ENCODE data around the gene EPC1. TPM values are rescaled to one million over a fixed set of nuclear protein-coding genes. Genes with fewer than 3 reads are reported as not detected.

Gene EPC1
- total RNA-seq, 2 donors from 2014 or later = 178 to 189 TPM

DNA sequence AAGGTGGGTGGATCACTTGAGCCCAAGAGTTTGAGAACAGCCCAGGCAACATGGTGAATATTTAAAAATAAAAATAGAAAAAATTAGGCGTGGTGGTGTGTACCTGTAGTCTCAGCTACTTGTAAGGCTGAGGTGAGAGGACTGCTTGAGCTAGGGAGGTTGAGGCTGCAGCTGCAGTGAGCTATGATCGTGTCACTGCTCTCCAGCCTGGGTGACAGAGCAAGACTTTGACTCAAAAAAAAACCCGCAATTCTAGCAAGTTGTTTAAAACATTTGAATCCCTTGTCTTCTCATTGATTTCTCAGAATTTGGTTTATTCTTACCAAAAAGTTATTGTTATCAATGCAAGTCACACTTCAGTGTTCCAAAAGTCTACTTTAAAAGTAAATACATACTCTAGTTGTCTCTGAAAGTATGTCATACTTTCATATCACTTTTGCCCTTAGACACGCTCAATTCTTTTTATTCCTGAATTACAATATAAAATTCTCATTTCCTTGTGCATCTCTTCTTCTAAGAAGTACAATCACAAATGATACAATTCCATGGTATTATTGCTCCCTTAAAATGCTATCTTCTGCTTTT is 6.3 kb downstream of the EPC1 start:
- Mint-ChIP-seq H3K4me3 (peak overlapping the region; percentile 7), H3K27ac (peak overlapping the region; percentile 90), H3K27me3 (no peaks in the 10 kb centered on the region), H3K4me1 (peaks cover 60% of the 10 kb centered on the region), H3K36me3 (ENCODE audit: low read depth) (peaks cover 3% of the 10 kb centered on the region)
- ATAC-seq = peak; percentile 31
- no peaks in the 10 kb centered on the region for H3K9me3 ChIP-seq (ENCODE audit: control insufficient read depth, low read length, poor library complexity, severe bottlenecking)
- DNase-seq = no peak

DNA sequence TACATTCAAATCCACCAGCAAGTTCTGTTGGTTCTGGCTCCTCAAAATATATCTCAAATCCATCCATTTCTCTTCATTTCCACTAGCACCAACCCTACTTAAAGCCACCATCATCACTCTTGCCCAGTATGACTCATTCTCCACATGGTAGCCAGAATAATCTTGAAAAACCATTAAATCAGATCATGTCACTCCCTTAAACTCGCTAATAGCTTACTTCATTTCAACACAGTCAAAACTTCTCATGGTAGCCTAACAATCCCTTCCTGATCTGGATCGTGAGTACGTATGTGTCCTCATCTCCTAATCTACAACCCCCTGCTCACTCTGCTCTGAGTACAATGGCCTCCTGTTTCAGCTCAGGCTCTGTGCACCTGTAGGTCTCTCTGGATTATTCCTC is 8.7 kb downstream of the EPC1 start:
- no peak for DNase-seq
- H3K36me3 Mint-ChIP-seq (ENCODE audit: low read depth) = peaks cover 3% of the 10 kb centered on the region
- ATAC-seq = no peak
- no peaks in the 10 kb centered on the region for H3K9me3 ChIP-seq (ENCODE audit: control insufficient read depth, low read length, poor library complexity, severe bottlenecking)
- peak overlapping the region; percentile 95 for H3K27ac Mint-ChIP-seq
- H3K27me3 Mint-ChIP-seq = no peaks in the 10 kb centered on the region
- peaks cover 75% of the 10 kb centered on the region for H3K4me1 Mint-ChIP-seq
- H3K4me3 Mint-ChIP-seq = peak overlapping the region; percentile 49

DNA sequence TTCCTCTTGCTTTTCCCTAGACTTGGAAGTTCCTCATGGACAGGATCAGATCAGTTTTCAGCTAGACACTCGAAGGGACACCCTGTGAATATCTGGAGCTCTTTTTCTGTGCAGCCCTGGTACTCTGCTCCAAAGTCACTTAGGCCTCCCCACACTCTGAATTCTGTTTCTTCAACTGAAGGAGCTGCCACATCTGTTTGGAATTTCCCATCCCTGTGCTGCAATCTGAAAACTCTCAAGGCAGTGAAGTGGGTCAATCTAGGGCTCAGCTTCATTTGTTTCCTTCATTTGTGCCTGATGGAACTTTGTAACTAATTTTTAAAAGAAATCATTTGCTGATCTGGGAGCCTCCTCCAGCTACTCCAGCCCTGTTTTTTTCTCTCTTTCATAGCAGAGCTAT is 9.6 kb downstream of the EPC1 start:
- Mint-ChIP-seq H3K27me3 (no peaks in the 10 kb centered on the region), H3K4me3 (peak overlapping the region; percentile 49), H3K4me1 (peaks cover 79% of the 10 kb centered on the region), H3K36me3 (ENCODE audit: low read depth) (peaks cover 5% of the 10 kb centered on the region), H3K27ac (peak overlapping the region; percentile 95)
- H3K9me3 ChIP-seq (ENCODE audit: control insufficient read depth, low read length, poor library complexity, severe bottlenecking) = no peaks in the 10 kb centered on the region
- ATAC-seq (no peak), DNase-seq (no peak)

DNA sequence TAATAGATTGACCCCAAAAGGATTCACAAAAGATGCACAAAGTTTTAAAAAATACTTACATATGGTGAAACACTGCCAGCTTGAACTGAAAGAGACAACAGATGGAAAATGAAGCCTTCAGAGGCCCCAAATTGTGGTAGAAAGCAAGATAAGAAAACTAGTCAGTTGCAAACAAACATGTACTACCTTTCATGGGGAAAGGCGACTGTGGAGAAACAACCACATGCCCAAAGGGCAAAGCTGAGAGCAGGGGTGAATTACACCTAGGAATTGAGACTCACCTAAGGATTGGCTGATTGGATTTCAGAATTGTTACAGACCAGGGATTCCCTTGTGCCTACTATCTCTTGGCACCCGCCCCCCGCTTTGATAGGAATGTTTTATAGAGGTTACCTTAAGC is 13.1 kb downstream of the EPC1 start:
- ATAC-seq = no peak
- no peak for DNase-seq
- peaks cover 5% of the 10 kb centered on the region for H3K36me3 Mint-ChIP-seq (ENCODE audit: low read depth)
- H3K27me3 Mint-ChIP-seq = no peaks in the 10 kb centered on the region
- H3K9me3 ChIP-seq (ENCODE audit: control insufficient read depth, low read length, poor library complexity, severe bottlenecking) = no peaks in the 10 kb centered on the region
- H3K4me3 Mint-ChIP-seq = peak overlapping the region; percentile 71
- peak overlapping the region; percentile 95 for H3K27ac Mint-ChIP-seq
- H3K4me1 Mint-ChIP-seq = peaks cover 87% of the 10 kb centered on the region

DNA sequence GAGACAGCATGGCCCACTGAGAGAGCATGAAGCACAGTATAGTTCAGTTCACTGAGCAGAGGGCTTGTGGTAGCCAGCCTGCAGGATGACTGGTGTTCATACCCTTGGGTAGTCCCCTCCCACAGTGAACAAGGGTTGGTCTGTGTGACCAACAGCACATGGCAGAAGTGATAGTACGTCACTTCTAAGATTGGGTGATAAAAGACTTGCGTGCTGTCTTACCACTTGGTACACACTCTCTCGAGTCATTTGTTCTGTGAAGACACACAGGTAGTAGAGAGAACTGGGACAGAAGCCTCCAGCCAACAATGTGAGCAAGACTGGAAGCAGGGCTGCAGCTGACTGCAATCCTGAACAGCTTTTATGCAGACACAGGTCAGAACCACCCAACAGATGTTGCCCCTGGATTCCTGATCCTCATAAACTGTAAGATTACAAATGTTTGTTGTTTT is 14.6 kb downstream of the EPC1 start:
- ATAC-seq (peak; percentile 93), DNase-seq (peak; percentile 30 to 63 (median 60))
- H3K4me1 Mint-ChIP-seq = peaks cover 86% of the 10 kb centered on the region
- H3K27ac Mint-ChIP-seq = peak overlapping the region; percentile 95
- H3K9me3 ChIP-seq (ENCODE audit: control insufficient read depth, low read length, poor library complexity, severe bottlenecking) = no peaks in the 10 kb centered on the region
- H3K36me3 Mint-ChIP-seq (ENCODE audit: low read depth) = peaks cover 8% of the 10 kb centered on the region
- peak overlapping the region; percentile 71 for H3K4me3 Mint-ChIP-seq
- no peaks in the 10 kb centered on the region for H3K27me3 Mint-ChIP-seq

DNA sequence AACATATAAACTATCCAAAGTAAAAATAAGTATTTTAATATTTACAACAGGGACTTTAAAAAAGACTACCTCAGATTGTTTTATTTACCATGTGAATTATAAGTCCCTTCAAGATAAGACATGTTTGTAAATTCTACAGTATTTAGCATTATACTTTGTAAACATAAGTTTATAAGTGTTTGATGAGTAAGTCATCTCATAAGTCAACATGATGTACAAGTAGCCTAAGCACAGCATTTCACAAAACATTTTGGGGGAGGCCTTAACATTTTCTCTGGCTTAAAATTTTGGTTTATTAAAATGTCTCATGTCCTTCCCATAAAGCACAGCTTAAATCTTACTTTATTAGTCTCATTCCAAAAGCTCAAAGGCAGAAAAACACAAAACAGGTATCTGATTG is 15.4 kb downstream of the EPC1 start:
- H3K9me3 ChIP-seq (ENCODE audit: control insufficient read depth, low read length, poor library complexity, severe bottlenecking) = no peaks in the 10 kb centered on the region
- Mint-ChIP-seq H3K4me3 (peak overlapping the region; percentile 71), H3K4me1 (peaks cover 90% of the 10 kb centered on the region), H3K27me3 (no peaks in the 10 kb centered on the region), H3K27ac (peak overlapping the region; percentile 95), H3K36me3 (ENCODE audit: low read depth) (peaks cover 8% of the 10 kb centered on the region)
- ATAC-seq (no peak), DNase-seq (no peak)

DNA sequence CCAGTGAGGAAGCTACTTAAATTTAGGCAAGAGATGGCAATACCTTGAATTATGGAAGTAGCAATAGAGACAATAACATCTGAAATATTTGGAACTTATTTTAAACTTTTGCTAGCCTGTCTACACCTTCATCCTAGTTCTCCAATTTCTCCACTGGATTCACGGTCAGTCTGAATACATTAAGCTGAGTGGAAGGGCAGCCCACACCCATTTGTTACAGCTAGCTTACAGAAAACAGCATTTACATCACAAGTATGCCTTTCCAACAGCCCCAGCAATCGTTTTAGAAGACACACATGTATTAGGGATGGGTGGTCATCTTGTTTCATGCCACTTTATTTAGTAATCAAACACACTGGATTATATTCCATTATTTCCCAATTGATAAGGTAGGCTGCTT is 16.7 kb downstream of the EPC1 start:
- Mint-ChIP-seq H3K36me3 (ENCODE audit: low read depth) (peaks cover 5% of the 10 kb centered on the region), H3K27me3 (no peaks in the 10 kb centered on the region), H3K27ac (peak overlapping the region; percentile 87), H3K4me1 (peaks cover 85% of the 10 kb centered on the region), H3K4me3 (peak overlapping the region; percentile 80)
- ATAC-seq (no peak), DNase-seq (no peak)
- H3K9me3 ChIP-seq (ENCODE audit: control insufficient read depth, low read length, poor library complexity, severe bottlenecking) = no peaks in the 10 kb centered on the region

DNA sequence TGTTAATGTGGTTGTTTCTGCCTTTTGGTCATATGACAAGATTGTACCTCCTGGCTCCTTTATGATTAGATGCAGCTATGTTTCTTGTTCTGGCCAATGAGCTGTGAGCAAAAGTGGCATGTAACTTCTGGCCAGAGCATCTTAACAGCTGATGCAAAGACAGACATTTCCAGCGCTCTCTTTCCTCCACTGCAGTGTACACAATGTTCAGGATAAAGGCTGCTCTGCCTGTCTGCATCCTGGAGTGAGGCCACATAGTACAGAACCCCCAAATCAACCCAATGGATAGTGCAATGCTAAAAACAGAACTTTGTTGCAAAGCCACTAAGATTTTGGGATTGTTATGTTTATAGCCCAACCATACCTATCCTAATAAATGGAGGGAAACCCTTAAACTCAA is 17.9 kb downstream of the EPC1 start:
- ATAC-seq = no peak
- peaks cover 5% of the 10 kb centered on the region for H3K36me3 Mint-ChIP-seq (ENCODE audit: low read depth)
- no peaks in the 10 kb centered on the region for H3K9me3 ChIP-seq (ENCODE audit: control insufficient read depth, low read length, poor library complexity, severe bottlenecking)
- peak overlapping the region; percentile 80 for H3K4me3 Mint-ChIP-seq
- peak overlapping the region; percentile 87 for H3K27ac Mint-ChIP-seq
- peaks cover 75% of the 10 kb centered on the region for H3K4me1 Mint-ChIP-seq
- no peaks in the 10 kb centered on the region for H3K27me3 Mint-ChIP-seq
- no peak for DNase-seq

DNA sequence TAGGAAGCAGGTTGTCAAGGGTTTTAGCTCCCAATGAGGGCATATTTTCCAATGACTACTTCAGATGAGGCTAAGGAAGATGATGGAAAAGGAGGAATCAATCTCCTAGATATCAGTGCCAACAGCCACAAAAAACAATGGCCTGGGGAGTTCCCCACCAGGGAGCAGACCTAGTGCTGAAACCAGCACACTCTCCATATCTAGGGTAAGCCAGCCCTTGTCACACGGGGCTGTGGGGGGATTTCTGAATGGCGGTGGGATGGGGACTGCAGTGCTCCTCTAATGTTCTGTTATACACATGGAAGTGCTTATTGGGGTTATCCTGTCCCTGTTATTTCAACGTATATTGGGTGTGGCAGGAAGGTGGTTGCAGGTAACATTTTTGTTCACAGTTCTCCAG is 18.5 kb downstream of the EPC1 start:
- H3K9me3 ChIP-seq (ENCODE audit: control insufficient read depth, low read length, poor library complexity, severe bottlenecking) = no peaks in the 10 kb centered on the region
- Mint-ChIP-seq H3K27ac (peak overlapping the region; percentile 87), H3K36me3 (ENCODE audit: low read depth) (peaks cover 5% of the 10 kb centered on the region), H3K27me3 (no peaks in the 10 kb centered on the region), H3K4me3 (peak overlapping the region; percentile 80), H3K4me1 (peaks cover 70% of the 10 kb centered on the region)
- peak in 1 of 3 donors; percentile 19 for DNase-seq
- peak; percentile 51 for ATAC-seq

DNA sequence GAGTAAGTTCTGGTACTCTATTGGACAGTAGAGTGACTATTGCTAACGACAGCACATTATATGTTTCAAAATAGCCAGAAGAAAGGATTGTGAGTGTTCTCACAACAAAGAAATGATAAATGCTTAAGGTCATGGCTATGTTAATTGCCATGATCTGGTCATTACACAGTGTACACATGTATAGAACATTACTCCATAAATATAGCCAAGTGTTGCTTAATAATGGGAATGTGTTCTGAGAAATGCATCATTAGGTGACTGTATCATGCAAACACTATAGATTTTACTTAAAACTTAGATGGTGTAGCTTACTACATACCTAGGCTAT is 19.6 kb downstream of the EPC1 start:
- H3K36me3 Mint-ChIP-seq (ENCODE audit: low read depth) = peaks cover 3% of the 10 kb centered on the region
- H3K9me3 ChIP-seq (ENCODE audit: control insufficient read depth, low read length, poor library complexity, severe bottlenecking) = no peaks in the 10 kb centered on the region
- H3K27ac Mint-ChIP-seq = peak overlapping the region; percentile 87
- no peak for ATAC-seq
- peak overlapping the region; percentile 88 for H3K4me3 Mint-ChIP-seq
- no peak for DNase-seq
- H3K4me1 Mint-ChIP-seq = peaks cover 61% of the 10 kb centered on the region
- no peaks in the 10 kb centered on the region for H3K27me3 Mint-ChIP-seq

DNA sequence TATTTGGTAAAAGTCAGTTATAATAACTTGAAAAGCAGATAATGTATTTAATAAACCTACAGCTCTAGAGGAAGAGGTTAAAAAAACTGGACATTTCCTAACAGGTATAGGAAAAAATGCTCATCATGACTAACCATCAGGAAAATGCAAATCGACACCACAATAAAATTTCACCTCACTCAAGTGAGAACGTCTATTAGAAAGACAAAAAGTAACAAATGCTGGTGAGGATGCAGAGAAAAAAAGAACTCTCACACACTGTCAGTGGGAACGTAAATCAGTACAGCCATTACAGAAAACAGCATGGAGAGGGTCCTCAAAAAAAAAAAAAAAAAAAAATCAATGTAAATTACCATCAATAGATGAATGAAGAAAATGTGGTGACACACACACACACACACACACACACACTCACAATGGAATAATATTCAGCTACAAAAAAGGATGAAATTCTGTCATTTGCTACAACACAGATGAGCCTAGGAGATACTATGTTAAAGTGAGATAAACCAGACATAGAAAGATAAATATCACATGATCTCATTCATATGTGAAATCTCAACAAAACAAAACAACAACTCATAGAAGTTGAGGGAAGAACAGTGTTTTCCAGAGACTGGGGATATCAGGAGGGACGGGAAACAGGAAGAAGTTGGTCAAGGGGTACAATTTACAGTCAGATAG is 20.1 kb downstream of the EPC1 start:
- H3K4me3 Mint-ChIP-seq = peak overlapping the region; percentile 88
- H3K4me1 Mint-ChIP-seq = peaks cover 58% of the 10 kb centered on the region
- H3K36me3 Mint-ChIP-seq (ENCODE audit: low read depth) = peaks cover 3% of the 10 kb centered on the region
- no peaks in the 10 kb centered on the region for H3K27me3 Mint-ChIP-seq
- ATAC-seq (no peak), DNase-seq (no peak)
- H3K9me3 ChIP-seq (ENCODE audit: control insufficient read depth, low read length, poor library complexity, severe bottlenecking) = no peaks in the 10 kb centered on the region
- H3K27ac Mint-ChIP-seq = peak overlapping the region; percentile 87

DNA sequence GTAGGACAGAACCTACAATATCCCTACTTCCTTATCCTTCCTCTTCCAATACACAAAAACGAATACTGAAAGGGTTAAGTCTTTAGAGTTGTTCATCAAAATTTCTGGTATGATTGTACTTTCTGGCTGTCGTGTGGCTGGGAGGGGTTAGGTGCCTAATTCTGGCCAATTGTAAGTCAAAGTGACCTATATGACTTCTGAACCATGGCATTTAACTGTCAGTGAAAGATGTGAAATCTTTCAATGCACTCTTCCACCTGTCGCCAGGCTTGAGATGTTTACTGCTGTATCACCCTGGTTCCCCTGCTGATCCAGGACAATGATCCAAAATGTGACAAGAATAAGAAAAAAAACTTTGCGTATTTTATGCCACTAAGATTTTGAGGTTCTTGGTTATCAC is 20.8 kb downstream of the EPC1 start:
- ATAC-seq (no peak), DNase-seq (no peak)
- H3K27ac Mint-ChIP-seq = peak overlapping the region; percentile 87
- H3K36me3 Mint-ChIP-seq (ENCODE audit: low read depth) = peaks cover 3% of the 10 kb centered on the region
- no peaks in the 10 kb centered on the region for H3K9me3 ChIP-seq (ENCODE audit: control insufficient read depth, low read length, poor library complexity, severe bottlenecking)
- H3K4me3 Mint-ChIP-seq = peak overlapping the region; percentile 43
- peaks cover 62% of the 10 kb centered on the region for H3K4me1 Mint-ChIP-seq
- H3K27me3 Mint-ChIP-seq = no peaks in the 10 kb centered on the region

DNA sequence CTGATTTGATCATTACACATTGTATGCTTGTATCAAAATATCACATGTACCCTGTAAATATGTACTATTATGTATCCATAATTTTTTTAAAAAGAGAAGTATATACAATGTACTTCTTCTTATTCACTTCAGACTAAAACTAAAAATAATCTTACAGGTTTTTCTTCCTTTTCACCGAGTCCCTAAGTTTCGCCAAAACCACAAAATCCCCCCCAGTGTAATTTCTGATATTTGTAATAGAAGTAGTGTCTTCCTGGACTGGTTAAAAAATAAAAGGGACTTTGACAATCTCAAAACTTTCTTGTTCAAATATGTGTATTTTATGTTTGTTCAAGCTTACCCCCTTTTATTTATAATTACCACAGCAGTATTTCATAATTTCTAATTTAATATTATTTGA is 23.9 kb downstream of the EPC1 start:
- ATAC-seq (no peak), DNase-seq (no peak)
- H3K4me1 Mint-ChIP-seq = peaks cover 54% of the 10 kb centered on the region
- H3K27ac Mint-ChIP-seq = peak overlapping the region; percentile 91
- no peak overlapping the region for H3K4me3 Mint-ChIP-seq
- H3K36me3 Mint-ChIP-seq (ENCODE audit: low read depth) = peaks cover 3% of the 10 kb centered on the region
- no peaks in the 10 kb centered on the region for H3K27me3 Mint-ChIP-seq
- H3K9me3 ChIP-seq (ENCODE audit: control insufficient read depth, low read length, poor library complexity, severe bottlenecking) = no peaks in the 10 kb centered on the region

Data from T-helper 17 cell (primary cell).